ENCODE results near the gene CASTOR1.

The CASTOR1 gene

DNA sequence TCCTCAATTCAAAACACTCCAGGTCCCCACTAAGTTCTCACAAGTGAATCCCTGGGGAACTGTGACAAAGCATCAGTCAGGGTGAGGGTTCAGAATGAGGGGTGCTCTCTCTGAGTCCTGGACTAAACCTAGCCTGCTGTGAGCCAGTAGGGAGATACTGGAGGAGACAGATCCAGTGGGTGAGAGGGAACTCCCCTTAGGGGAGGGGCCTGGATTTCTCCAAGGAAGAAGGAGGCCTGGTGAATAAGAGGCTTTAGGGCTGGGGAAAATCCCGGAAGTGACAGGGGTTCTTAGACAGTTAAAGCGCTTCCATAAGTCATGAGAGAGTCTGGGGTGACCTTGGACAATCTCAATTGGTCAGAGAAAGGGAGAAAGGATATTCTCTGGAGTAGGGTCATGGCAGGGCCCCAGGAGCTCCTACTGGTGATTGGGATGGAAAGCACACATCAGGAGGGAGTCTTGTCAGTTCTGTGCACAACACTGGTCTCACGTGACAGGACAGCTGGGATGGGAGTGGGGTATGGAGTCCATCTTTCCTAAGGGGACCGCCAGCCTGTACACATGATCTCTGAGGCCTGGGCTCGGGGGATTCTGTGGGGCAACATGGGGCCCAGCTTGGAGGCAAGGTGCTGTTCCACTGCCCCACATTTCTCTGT is 35.9 kb upstream of the CASTOR1 start:
- H3K36me3 ChIP-seq, result peaks cover 2 to 34% (median 16%) of the 10 kb centered on the region in 11 experiments; a peak in 20 of 22 replicates
- H3K9me3 ChIP-seq (replicated peaks in 1 of 11), result no peaks in the 10 kb centered on the region
- H3K4me2 ChIP-seq, result peak overlapping the region; percentile 84 to 100 (median 95)
- no peaks in the 10 kb centered on the region for H3K27me3 ChIP-seq
- peak overlapping the region; percentile 81 to 89 (median 86); a peak in 19 of 22 replicates for H3K9ac ChIP-seq
- H4K20me1 ChIP-seq, result peaks cover 0 to 32% (median 16%) of the 10 kb centered on the region in 11 experiments; a peak in 14 of 22 replicates
- peak overlapping the region; percentile 72 to 90 (median 80) for H3K4me3 ChIP-seq
- TF ChIP-seq Cebpa-rat (IDR thresholded peaks at IDR 0.05), result no peak
- H3K4me1 ChIP-seq, result peaks cover 50 to 68% (median 58%) of the 10 kb centered on the region in 10 experiments
- peak overlapping the region in 10 of 11 experiments; percentile 25 to 84 (median 44); a peak in 13 of 22 replicates for H3K27ac ChIP-seq

DNA sequence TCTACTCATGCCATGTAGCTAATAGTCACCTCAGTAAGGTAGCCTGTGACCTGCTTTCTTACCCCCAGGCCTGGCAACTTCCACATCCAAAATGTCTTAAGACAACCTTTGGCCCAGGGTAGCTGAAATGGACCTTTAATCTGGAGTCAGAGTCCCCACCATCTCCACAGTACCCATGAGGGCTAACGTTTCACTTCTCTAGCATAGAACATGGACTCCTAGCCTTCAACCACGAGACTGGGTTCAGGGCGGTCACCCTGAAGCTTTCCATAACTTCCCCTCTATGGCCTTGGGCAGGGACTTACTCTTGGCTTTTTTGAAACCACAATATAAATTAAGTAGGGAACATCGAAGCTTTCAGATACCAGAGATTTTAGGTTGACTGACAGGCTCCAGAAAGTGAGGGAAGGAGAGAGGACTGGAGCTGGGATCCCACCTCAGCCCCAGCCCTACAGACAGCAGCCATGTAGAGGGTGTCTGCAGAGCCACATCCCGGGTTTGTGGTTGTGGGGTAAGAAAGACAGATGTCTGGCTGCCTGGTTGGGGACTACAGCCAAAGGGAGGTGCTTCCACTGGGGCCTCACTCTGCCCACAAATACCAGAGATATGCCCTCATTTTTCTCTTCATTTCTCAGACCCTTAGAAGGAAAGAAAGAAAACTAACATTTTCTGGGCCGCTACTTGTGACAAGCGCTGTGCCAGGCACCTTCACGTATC is 34.9 kb upstream of the CASTOR1 start:
- Histone ChIP-seq H3K27me3 (no peaks in the 10 kb centered on the region), H3K27ac (peak overlapping the region in 10 of 11 experiments; percentile 4 to 81 (median 37); a peak in 16 of 22 replicates), H3K9ac (peak overlapping the region in 10 of 11 experiments; percentile 8 to 89 (median 66); a peak in 13 of 22 replicates), H3K4me1 (peaks cover 50 to 75% (median 58%) of the 10 kb centered on the region in 10 experiments), H4K20me1 (peaks cover 0 to 42% (median 16%) of the 10 kb centered on the region in 11 experiments; a peak in 14 of 22 replicates), H3K4me2 (peak overlapping the region; percentile 84 to 100 (median 95)), H3K36me3 (peaks cover 9 to 38% (median 21%) of the 10 kb centered on the region in 11 experiments; a peak in 21 of 22 replicates), H3K4me3 (peak overlapping the region in 9 of 10 experiments; percentile 8 to 90 (median 80); a peak in 10 of 20 replicates), H3K9me3 (replicated peaks in 1 of 11) (no peaks in the 10 kb centered on the region)
- TF ChIP-seq Cebpa-rat (IDR thresholded peaks at IDR 0.05), result no peak

DNA sequence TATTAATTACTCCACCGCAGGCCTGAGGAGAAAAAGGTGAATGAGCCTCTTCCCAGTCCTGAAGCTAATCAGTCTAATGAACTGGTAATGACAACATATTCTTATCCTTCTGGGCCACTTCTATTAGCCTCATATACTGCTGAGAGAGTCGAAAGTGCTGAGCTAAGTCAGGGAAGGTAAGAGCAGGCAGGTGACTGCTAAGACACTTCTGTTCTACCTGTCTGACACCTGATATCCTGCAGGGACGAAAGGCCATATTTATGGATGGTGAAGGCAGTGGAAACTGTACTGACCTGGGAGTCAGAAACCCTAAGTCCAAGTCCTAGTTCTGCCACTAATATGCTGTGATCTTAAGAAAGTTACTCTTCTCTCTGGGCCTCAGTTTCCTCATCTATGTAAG is 33.9 kb upstream of the CASTOR1 start:
- no peak overlapping the region for H3K9ac ChIP-seq
- TF ChIP-seq Cebpa-rat (IDR thresholded peaks at IDR 0.05), result no peak
- H3K9me3 ChIP-seq (replicated peaks in 1 of 11), result no peaks in the 10 kb centered on the region
- H3K27me3 ChIP-seq, result no peaks in the 10 kb centered on the region
- H3K36me3 ChIP-seq, result peaks cover 9 to 42% (median 23%) of the 10 kb centered on the region in 11 experiments; a peak in 20 of 22 replicates
- no peak overlapping the region for H3K27ac ChIP-seq
- no peak overlapping the region for H3K4me3 ChIP-seq
- peak overlapping the region in 5 of 11 experiments; percentile 84 to 100 (median 97); a peak in 6 of 22 replicates for H3K4me2 ChIP-seq
- H4K20me1 ChIP-seq, result peaks cover 0 to 52% (median 19%) of the 10 kb centered on the region in 11 experiments; a peak in 14 of 22 replicates
- peaks cover 50 to 79% (median 58%) of the 10 kb centered on the region in 10 experiments for H3K4me1 ChIP-seq

DNA sequence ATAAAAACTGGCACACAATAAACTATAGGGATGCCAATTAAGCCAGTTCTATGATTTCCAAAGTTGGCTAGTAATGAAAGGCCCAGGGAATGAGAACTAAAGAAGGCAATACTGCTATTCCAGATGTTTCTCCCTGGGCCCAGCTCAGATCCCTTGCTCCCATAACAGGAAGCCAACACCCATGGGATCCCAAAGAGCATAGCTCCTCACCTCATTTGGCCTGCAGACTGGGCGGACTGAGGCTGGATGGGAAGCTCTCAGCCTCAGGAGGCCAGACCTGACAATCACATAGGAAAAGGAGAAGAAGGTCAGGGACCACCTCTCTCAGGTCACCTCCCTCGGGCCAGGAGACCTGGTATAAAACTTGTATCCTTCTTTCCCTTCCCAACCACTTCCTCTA is 32.2 kb upstream of the CASTOR1 start:
- Histone ChIP-seq H3K9ac (no peak overlapping the region), H3K9me3 (replicated peaks in 1 of 11) (no peaks in the 10 kb centered on the region), H3K4me1 (peaks cover 41 to 77% (median 48%) of the 10 kb centered on the region in 10 experiments), H3K36me3 (peaks cover 9 to 46% (median 28%) of the 10 kb centered on the region in 11 experiments; a peak in 20 of 22 replicates), H4K20me1 (peaks cover 0 to 59% (median 23%) of the 10 kb centered on the region in 11 experiments; a peak in 14 of 22 replicates), H3K27ac (peak overlapping the region in 2 of 11 experiments; percentile 14 to 32; a peak in 3 of 22 replicates), H3K4me2 (peak overlapping the region in 10 of 11 experiments; percentile 13 to 47 (median 40); a peak in 17 of 22 replicates), H3K27me3 (no peaks in the 10 kb centered on the region), H3K4me3 (no peak overlapping the region)
- TF ChIP-seq Cebpa-rat (IDR thresholded peaks at IDR 0.05), result no peak

DNA sequence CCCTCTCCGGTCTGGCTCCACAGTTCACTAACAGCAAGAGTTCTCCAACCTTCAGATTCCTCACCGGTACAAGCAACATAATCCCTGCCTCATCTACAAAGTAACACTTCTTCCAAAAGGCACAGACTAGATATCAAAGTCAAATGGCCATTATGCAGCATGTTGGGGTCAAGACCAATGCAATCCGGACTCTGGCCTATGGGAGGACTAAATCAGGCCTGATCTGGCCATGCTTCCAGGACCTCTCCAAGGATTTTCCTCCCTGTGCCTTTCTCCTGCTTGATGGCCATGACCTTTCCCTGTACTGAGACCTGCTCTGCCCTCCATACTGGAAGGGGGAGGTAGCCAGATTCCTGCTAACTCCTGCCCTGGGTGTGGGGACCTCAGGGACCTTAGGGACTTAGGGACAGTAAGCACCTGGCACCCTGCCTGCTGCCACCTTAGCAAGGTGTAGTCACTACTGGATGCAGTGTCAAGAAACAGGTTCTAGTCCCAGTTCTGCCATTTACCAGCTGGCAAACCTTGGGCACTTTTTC is 30.8 kb upstream of the CASTOR1 start:
- Histone ChIP-seq H3K9ac (no peak overlapping the region), H3K4me2 (peak overlapping the region in 1 of 11 experiments; percentile 4; a peak in 1 of 22 replicates), H3K27ac (no peak overlapping the region), H3K4me1 (peaks cover 41 to 81% (median 50%) of the 10 kb centered on the region in 10 experiments), H3K27me3 (no peaks in the 10 kb centered on the region), H3K9me3 (replicated peaks in 1 of 11) (no peaks in the 10 kb centered on the region), H4K20me1 (peaks cover 0 to 72% (median 21%) of the 10 kb centered on the region in 11 experiments; a peak in 12 of 22 replicates), H3K4me3 (no peak overlapping the region), H3K36me3 (peaks cover 9 to 46% (median 28%) of the 10 kb centered on the region in 11 experiments; a peak in 21 of 22 replicates)
- TF ChIP-seq Cebpa-rat (IDR thresholded peaks at IDR 0.05), result no peak

DNA sequence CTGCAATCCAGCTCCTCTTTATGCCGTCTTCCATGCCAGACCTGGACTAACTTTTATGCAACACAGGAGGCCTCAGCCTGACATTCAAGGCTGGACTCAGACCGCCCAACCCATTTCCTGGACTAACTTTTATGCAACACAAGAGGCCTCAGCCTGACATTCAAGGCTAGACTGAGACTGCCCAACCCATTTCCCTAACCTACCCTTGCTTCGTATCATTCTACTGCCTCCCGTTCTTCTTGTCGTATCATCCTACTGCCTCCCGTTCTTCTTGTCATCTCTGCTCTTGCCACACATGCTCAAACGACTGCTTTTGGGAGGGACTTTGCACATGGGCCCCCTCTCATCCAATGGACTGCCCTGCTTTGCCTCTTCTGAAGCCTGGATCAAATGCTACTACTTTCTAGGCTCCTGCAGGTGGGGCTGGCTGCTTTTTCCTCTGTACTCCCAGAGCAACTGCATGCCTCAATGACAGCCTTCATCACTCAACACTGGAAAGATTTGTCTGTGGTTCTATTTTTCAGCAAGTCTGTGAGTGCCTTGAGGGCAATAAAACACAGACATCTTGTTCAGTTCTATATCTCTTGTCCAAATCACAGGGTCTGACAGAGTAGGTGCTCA is 29.6 kb upstream of the CASTOR1 start:
- Histone ChIP-seq H3K9ac (0 out of 22 replicates have a peak overlapping the region, but pooled peaks of 1 of the 11 experiments have one; percentile 13), H3K4me2 (0 out of 22 replicates have a peak overlapping the region, but pooled peaks of 2 of the 11 experiments have one; percentile 3 to 8), H3K4me3 (no peak overlapping the region), H4K20me1 (peaks cover 0 to 84% (median 10%) of the 10 kb centered on the region in 11 experiments; a peak in 9 of 22 replicates), H3K9me3 (replicated peaks in 1 of 11) (no peaks in the 10 kb centered on the region), H3K27me3 (no peaks in the 10 kb centered on the region), H3K36me3 (peaks cover 9 to 46% (median 28%) of the 10 kb centered on the region in 11 experiments; a peak in 21 of 22 replicates), H3K4me1 (peaks cover 41 to 81% (median 50%) of the 10 kb centered on the region in 10 experiments), H3K27ac (no peak overlapping the region)
- no peak for TF ChIP-seq Cebpa-rat (IDR thresholded peaks at IDR 0.05)

DNA sequence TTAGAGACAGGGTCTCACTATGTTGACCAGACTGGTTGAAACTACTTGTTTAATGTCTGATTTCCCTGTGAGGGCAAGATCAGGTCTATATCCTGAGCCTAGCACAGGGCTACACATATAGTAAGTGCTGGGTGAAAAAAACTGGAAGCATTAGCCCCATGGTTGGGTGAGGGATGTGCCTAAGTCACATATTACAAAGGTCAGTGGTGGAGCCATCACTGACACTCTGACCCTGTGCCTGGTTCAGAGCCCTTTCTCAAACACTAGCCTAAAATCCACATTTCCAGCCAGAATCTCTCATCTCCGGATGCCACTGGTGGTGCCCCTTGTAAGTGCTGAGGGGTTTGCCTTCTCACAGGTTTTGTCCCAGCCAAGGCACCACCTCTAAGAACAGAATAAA is 28.5 kb upstream of the CASTOR1 start:
- Histone ChIP-seq H3K36me3 (peaks cover 9 to 46% (median 28%) of the 10 kb centered on the region in 11 experiments; a peak in 21 of 22 replicates), H3K4me1 (peaks cover 41 to 81% (median 52%) of the 10 kb centered on the region in 10 experiments), H3K9ac (no peak overlapping the region), H3K4me2 (no peak overlapping the region), H4K20me1 (peaks cover 0 to 86% (median 9%) of the 10 kb centered on the region in 11 experiments; a peak in 9 of 22 replicates), H3K4me3 (no peak overlapping the region), H3K27me3 (no peaks in the 10 kb centered on the region), H3K27ac (no peak overlapping the region), H3K9me3 (replicated peaks in 1 of 11) (no peaks in the 10 kb centered on the region)
- TF ChIP-seq Cebpa-rat (IDR thresholded peaks at IDR 0.05), result no peak
